Cardiac muscle cell (in vitro differentiated cells and primary cell): Measurements from ENCODE around the gene CBFA2T3. TPM values are rescaled to one million over a fixed set of nuclear protein-coding genes. Genes with fewer than 3 reads are reported as not detected.
A peak's percentile ranks its signal among the peaks of the same experiment; 100 is the strongest.

Experiments used
- DNase-seq, 2 donors: peaks; one replicate each; pipeline versions ENCODE4 v3.0.0 to v3.0.0-alpha.2; 2010 to 2017; ENCODE audit warnings: low read depth in 1 of 2, low spot score in 1 of 2
- H3K27ac ChIP-seq: fragments of 200-600 bp; sonication (generic); 2 replicates; pipeline ENCODE4 v1.5.1; 2016
- H3K27me3 ChIP-seq: fragments of 200-600 bp; sonication (generic); 2 replicates; pipeline ENCODE4 v1.6.0; 2016; ENCODE audit warnings: control low read depth
- H3K36me3 ChIP-seq: fragments of 200-600 bp; sonication (generic); 2 replicates; pipeline ENCODE4 v1.5.1; 2016; ENCODE audit warnings: control low read depth
- H3K4me1 ChIP-seq: fragments of 200-600 bp; sonication (generic); 2 replicates; pipeline ENCODE4 v1.8.1; 2017; ENCODE audit warnings: low read depth, mild to moderate bottlenecking, mixed run types
- H3K4me3 ChIP-seq: fragments of 200-600 bp; sonication (generic); 2 replicates; pipeline ENCODE4 v1.5.1; 2016; ENCODE audit warnings: mild to moderate bottlenecking
- H3K9me3 ChIP-seq: fragments of 200-600 bp; sonication (generic); 2 replicates; pipeline ENCODE4 v1.5.1; 2017; ENCODE audit warnings: low read depth, mild to moderate bottlenecking, control low read depth
- polyA plus RNA-seq: library from polyadenylated mRNA; unstranded; fragments of >200 nt; fragmentation: Nextera tagmentation; extraction: Ambion mirVana; gene quantifications from 2 replicates; pipeline ENCODE4 v1.2.1, GENCODE V29; 2016
- total RNA-seq: library from RNA; depleted of rRNA; stranded (reverse); fragments of >200 nt; gene quantifications from 2 replicates; pipeline ENCODE4 v1.2.3, GENCODE V29; 2016
- TF ChIP-seq, protein P1 (sequence below): IDR thresholded peaks from 2 replicates; pipeline ENCODE4 v1.5.1; 2012; ENCODE audit warnings: low read depth, mild to moderate bottlenecking, low read length

Gene CBFA2T3
- total and polyA plus RNA-seq, 2 experiments from 2014 or later, result 0.69 to 1.5 TPM

DNA sequence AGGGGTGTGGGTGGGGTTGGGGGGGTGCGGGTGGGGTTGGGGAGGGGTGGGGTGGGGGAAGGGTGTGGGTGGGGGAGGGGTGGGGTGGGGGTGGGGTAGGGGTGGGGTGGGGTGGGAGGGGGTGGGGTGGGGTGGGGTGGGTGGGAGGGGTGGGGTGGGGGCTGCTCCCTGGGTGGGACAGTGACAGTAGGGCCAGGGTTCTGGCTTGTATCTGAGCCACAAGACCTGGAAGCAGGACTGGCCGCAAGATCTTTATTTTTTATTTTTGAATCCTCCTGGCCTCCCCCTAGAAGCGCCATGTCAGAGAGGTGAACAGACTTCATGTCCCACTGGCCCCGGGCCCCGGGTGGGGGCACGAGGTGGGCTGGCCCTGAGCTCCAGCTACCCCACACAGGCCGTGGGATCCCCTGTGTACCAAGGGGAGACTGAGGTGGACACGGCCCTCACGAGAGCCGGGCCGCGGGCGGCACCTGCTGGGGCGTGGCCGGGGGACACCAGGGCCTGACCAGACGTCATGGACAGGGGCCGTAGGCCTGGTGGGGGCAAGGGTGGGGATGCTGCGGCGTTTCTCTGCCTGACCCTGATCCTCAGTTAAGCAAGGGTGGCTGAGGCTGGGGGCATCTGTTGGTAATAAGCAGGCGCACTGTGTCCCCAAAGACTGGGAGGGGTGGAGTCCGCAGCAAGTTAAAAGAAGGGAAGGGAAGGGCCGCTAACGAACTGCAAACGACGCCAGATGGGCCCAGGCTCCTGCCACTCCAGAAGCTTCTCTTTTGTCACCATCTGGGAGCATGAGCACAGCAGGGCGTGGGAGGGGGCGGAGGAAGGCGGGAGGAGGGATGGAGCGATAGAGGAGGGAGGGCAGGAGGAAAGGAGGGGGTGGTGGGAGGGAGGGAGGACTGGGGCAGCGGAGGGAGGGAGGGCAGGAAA lies 88.3 kb downstream of the CBFA2T3 start:
- DNase-seq, result no peak
- H3K4me3 ChIP-seq, result no peak overlapping the region
- H3K9me3 ChIP-seq, result no peaks in the 10 kb centered on the region
- no peaks in the 10 kb centered on the region for H3K4me1 ChIP-seq
- TF ChIP-seq, protein P1, sequence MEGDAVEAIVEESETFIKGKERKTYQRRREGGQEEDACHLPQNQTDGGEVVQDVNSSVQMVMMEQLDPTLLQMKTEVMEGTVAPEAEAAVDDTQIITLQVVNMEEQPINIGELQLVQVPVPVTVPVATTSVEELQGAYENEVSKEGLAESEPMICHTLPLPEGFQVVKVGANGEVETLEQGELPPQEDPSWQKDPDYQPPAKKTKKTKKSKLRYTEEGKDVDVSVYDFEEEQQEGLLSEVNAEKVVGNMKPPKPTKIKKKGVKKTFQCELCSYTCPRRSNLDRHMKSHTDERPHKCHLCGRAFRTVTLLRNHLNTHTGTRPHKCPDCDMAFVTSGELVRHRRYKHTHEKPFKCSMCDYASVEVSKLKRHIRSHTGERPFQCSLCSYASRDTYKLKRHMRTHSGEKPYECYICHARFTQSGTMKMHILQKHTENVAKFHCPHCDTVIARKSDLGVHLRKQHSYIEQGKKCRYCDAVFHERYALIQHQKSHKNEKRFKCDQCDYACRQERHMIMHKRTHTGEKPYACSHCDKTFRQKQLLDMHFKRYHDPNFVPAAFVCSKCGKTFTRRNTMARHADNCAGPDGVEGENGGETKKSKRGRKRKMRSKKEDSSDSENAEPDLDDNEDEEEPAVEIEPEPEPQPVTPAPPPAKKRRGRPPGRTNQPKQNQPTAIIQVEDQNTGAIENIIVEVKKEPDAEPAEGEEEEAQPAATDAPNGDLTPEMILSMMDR, result no peak
- H3K27me3 ChIP-seq, result no peaks in the 10 kb centered on the region
- no peaks in the 10 kb centered on the region for H3K36me3 ChIP-seq
- no peak overlapping the region for H3K27ac ChIP-seq

DNA sequence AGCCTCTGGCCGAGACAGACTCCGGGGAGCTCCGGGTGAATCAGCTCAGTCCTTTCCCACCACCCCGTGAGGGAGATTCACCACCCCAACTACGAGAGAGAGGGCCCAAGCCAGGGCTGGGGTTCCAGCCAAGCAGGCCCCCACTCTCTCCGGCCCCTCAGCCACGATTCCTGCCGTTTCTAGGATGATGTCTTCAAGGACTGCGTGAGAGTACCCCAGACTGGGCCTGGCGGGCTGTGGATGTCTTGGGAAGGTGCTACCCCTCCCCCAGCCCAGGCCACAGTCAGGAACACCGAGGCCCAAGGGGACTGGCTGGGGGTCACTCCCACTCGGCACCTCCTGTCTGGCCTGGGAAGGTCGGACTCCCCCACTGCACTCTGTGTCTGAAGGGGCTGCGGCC lies 89.0 kb downstream of the CBFA2T3 start:
- no peak overlapping the region for H3K27ac ChIP-seq
- H3K4me1 ChIP-seq, result no peaks in the 10 kb centered on the region
- H3K36me3 ChIP-seq, result no peaks in the 10 kb centered on the region
- no peaks in the 10 kb centered on the region for H3K27me3 ChIP-seq
- TF ChIP-seq, protein P1, result no peak
- no peak for DNase-seq
- H3K4me3 ChIP-seq, result no peak overlapping the region
- H3K9me3 ChIP-seq, result no peaks in the 10 kb centered on the region

DNA sequence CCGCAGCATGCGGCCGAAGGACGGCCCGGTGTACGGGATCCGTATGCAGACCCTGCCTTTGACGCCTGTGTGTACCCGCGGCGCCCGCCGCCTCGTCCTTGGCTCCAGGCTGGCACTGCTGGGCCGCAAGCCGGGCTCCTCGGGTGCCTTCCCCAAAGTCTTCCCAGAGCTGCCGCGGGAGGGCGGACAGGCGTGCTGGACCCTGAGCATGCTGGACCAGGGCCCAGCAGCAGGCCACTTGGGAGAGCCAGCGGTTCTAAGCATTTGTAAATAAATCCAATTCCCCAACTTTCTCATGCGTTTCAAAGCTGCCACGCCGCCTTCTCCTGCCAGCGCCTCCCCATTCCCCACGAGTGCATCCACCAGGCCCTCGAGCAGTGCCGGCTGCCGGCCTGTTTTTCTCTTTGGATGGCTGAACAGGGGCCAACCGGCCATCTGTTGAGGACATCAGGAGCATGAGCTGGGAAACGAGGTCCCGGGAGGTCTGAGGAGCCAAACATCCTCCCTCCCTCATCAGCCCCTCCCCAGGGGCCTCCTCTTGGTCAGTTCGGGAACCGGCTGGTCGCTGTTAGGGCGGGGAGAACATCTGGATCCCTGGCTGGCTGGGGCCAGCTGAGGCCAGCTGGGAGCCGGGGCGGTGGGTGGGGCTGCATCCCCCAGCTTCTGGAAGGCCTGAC lies 90.0 kb downstream of the CBFA2T3 start:
- H3K4me1 ChIP-seq, result no peaks in the 10 kb centered on the region
- TF ChIP-seq, protein P1, result no peak
- no peaks in the 10 kb centered on the region for H3K36me3 ChIP-seq
- peak in 1 of 2 donors; percentile 55 for DNase-seq
- no peak overlapping the region for H3K27ac ChIP-seq
- H3K9me3 ChIP-seq, result no peaks in the 10 kb centered on the region
- no peaks in the 10 kb centered on the region for H3K27me3 ChIP-seq
- H3K4me3 ChIP-seq, result no peak overlapping the region

DNA sequence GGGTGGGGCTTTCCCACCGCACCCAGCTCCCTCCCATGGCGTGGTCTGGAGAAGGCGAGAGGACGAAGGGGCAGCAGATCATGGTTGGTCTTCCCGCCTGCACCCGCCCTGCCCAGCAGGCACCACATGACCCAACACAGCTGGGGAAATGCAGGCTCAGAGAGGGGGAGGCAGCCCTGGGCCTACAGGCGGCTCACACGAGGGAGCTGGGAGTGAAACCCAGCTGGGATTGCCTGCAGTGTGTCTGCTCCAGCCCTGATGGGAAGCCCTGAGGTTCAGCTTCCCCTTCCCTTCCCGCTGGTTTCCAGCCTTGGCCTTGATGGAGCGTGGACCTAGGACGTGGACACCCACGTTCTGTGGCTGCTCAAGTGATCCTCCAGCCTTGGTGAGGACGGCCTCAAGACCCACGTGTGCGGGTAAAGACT lies 90.6 kb downstream of the CBFA2T3 start:
- Histone ChIP-seq H3K9me3 (no peaks in the 10 kb centered on the region), H3K36me3 (no peaks in the 10 kb centered on the region), H3K27me3 (no peaks in the 10 kb centered on the region), H3K4me3 (no peak overlapping the region), H3K27ac (no peak overlapping the region), H3K4me1 (no peaks in the 10 kb centered on the region)
- TF ChIP-seq, protein P1, result no peak
- no peak for DNase-seq

DNA sequence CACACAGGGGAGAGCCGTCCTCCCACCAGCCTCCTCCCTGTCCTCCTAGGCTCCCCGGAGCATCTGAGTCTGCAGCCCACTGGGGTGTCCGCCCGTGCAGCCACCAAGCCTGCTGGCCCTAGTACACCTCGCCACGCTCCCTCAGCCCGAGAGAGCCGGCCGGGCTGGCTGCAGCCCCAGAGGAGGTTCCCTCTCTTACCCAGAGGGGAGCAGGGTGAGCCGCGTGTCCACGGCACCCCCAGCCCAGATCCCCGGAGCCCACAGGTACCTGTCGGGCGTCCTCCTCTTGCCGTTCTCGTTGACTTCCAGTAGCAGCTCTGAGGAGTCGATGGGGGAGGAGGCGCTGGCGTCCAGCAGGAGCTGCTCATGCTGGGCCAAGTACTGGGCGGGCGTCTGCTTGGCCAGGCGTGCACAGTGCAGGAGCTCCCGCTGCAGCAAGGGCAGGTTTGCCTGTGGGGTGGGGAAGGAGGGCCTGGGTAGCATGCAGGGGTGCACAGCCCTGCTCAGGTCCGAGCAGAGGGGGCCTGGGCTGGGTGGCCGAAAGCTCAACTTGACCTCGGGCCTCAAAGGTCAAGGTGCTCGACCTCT lies 91.2 kb downstream of the CBFA2T3 start:
- no peaks in the 10 kb centered on the region for H3K9me3 ChIP-seq
- no peaks in the 10 kb centered on the region for H3K27me3 ChIP-seq
- no peak overlapping the region for H3K27ac ChIP-seq
- no peak overlapping the region for H3K4me3 ChIP-seq
- peaks cover 4% of the 10 kb centered on the region for H3K4me1 ChIP-seq
- no peak for DNase-seq
- no peaks in the 10 kb centered on the region for H3K36me3 ChIP-seq
- TF ChIP-seq, protein P1, result no peak
